ENCODE data around the gene NFIB. TPM values are rescaled to one million over a fixed set of nuclear protein-coding genes. Genes with fewer than 3 reads are reported as not detected.

Gene NFIB
- total RNA-seq, 5 donors from 2014 or later (not counting 1 experiment from before 2014, with no cell fraction given): 0.15 to 0.89 (median 0.39) TPM; not detected in 1

- DNase-seq: no peak
- peaks cover 0 to 5% (median under 1%) of the 10 kb centered on the region in 3 donors for H3K9me3 Mint-ChIP-seq
- no peaks in the 10 kb centered on the region for H3K27me3 ChIP-seq (replicated peaks in 1 of 2; ENCODE audit: control insufficient read depth in 2 of 2, extremely low read depth in 1 of 2, insufficient read depth in 2 of 2, low read length in 1 of 2)
- POLR2A ChIA-PET: interaction anchor here in 1 of 2 donors (0.6 kb wide), 1 partner anchor 11 kb away, joined by 6 read pairs; no protein-coding TSS in a partner anchor
- H3K27me3 Mint-ChIP-seq: no peaks in the 10 kb centered on the region
- no peak overlapping the region for H3K27ac ChIP-seq (ENCODE audit: low read length)
- no peaks in the 10 kb centered on the region for H3K36me3 ChIP-seq (ENCODE audit: control insufficient read depth in 2 of 2, extremely low read depth in 1 of 2, insufficient read depth in 1 of 2, low read length in 1 of 2)
- no peaks in the 10 kb centered on the region for H3K4me1 ChIP-seq (ENCODE audit: control insufficient read depth in 1 of 2, extremely low read depth in 1 of 2, insufficient read depth in 2 of 2, low read length in 2 of 2)
- CTCF ChIA-PET: no interaction called here
- no peaks in the 10 kb centered on the region for H3K9me3 ChIP-seq
- no peaks in the 10 kb centered on the region for H3K36me3 Mint-ChIP-seq
- H3K4me1 Mint-ChIP-seq: no peaks in the 10 kb centered on the region
- ATAC-seq (replicated peaks in 1 of 4): no peak
- no peak overlapping the region for H3K27ac Mint-ChIP-seq
- WGBS (ENCODE audit: insufficient coverage): no CpG with 5 or more reads among the region's 1 CpG
- H3K4me3 ChIP-seq (ENCODE audit: control insufficient read depth in 1 of 2, extremely low read depth in 1 of 2, low read length in 1 of 2): no peak overlapping the region
- H3K4me3 Mint-ChIP-seq: no peak overlapping the region
These were observed 174.7 kb downstream of the NFIB start for GRCh38 chr9:14139287-14139686.

- Mint-ChIP-seq H3K9me3 (no peaks in the 10 kb centered on the region), H3K4me3 (no peak overlapping the region), H3K4me1 (no peaks in the 10 kb centered on the region), H3K27ac (no peak overlapping the region), H3K27me3 (no peaks in the 10 kb centered on the region), H3K36me3 (no peaks in the 10 kb centered on the region)
- H3K27me3 ChIP-seq (replicated peaks in 1 of 2; ENCODE audit: control insufficient read depth in 2 of 2, extremely low read depth in 1 of 2, insufficient read depth in 2 of 2, low read length in 1 of 2): no peaks in the 10 kb centered on the region
- ATAC-seq (replicated peaks in 1 of 4): no peak
- no peak overlapping the region for H3K27ac ChIP-seq (ENCODE audit: low read length)
- H3K4me1 ChIP-seq (ENCODE audit: control insufficient read depth in 1 of 2, extremely low read depth in 1 of 2, insufficient read depth in 2 of 2, low read length in 2 of 2): no peaks in the 10 kb centered on the region
- ChIA-PET CTCF (no interaction called here), POLR2A (no interaction called here)
- H3K9me3 ChIP-seq: no peaks in the 10 kb centered on the region
- H3K36me3 ChIP-seq (ENCODE audit: control insufficient read depth in 2 of 2, extremely low read depth in 1 of 2, insufficient read depth in 1 of 2, low read length in 1 of 2): no peaks in the 10 kb centered on the region
- H3K4me3 ChIP-seq (ENCODE audit: control insufficient read depth in 1 of 2, extremely low read depth in 1 of 2, low read length in 1 of 2): no peak overlapping the region
- DNase-seq: no peak
- no CpG with 5 or more reads among the region's 3 CpGs for WGBS (ENCODE audit: insufficient coverage)
These were observed 177.1 kb downstream of the NFIB start for GRCh38 chr9:14136646-14137370.

GRCh38 chr9:14136047-14136635, 177.8 kb downstream of the NFIB start:
- Mint-ChIP-seq H3K27me3 (no peaks in the 10 kb centered on the region), H3K4me1 (no peaks in the 10 kb centered on the region), H3K9me3 (no peaks in the 10 kb centered on the region), H3K36me3 (no peaks in the 10 kb centered on the region), H3K4me3 (no peak overlapping the region), H3K27ac (no peak overlapping the region)
- Histone ChIP-seq H3K4me3 (ENCODE audit: control insufficient read depth in 1 of 2, extremely low read depth in 1 of 2, low read length in 1 of 2) (no peak overlapping the region), H3K27ac (ENCODE audit: low read length) (no peak overlapping the region), H3K4me1 (ENCODE audit: control insufficient read depth in 1 of 2, extremely low read depth in 1 of 2, insufficient read depth in 2 of 2, low read length in 2 of 2) (no peaks in the 10 kb centered on the region), H3K36me3 (ENCODE audit: control insufficient read depth in 2 of 2, extremely low read depth in 1 of 2, insufficient read depth in 1 of 2, low read length in 1 of 2) (no peaks in the 10 kb centered on the region), H3K9me3 (no peaks in the 10 kb centered on the region), H3K27me3 (replicated peaks in 1 of 2; ENCODE audit: control insufficient read depth in 2 of 2, extremely low read depth in 1 of 2, insufficient read depth in 2 of 2, low read length in 1 of 2) (no peaks in the 10 kb centered on the region)
- no CpG with 5 or more reads among the region's 3 CpGs for WGBS (ENCODE audit: insufficient coverage)
- no peak for DNase-seq
- ChIA-PET POLR2A (no interaction called here), CTCF (no interaction called here)
- ATAC-seq (replicated peaks in 1 of 4): no peak

- no peaks in the 10 kb centered on the region for H3K36me3 ChIP-seq (ENCODE audit: control insufficient read depth in 2 of 2, extremely low read depth in 1 of 2, insufficient read depth in 1 of 2, low read length in 1 of 2)
- POLR2A ChIA-PET: no interaction called here
- no peaks in the 10 kb centered on the region for H3K9me3 Mint-ChIP-seq
- H3K27ac Mint-ChIP-seq: no peak overlapping the region
- CTCF ChIA-PET: no interaction called here
- no peak overlapping the region for H3K4me3 Mint-ChIP-seq
- H3K4me1 Mint-ChIP-seq: no peaks in the 10 kb centered on the region
- no peaks in the 10 kb centered on the region for H3K36me3 Mint-ChIP-seq
- H3K4me3 ChIP-seq (ENCODE audit: control insufficient read depth in 1 of 2, extremely low read depth in 1 of 2, low read length in 1 of 2): no peak overlapping the region
- H3K27ac ChIP-seq (ENCODE audit: low read length): no peak overlapping the region
- DNase-seq: no peak
- no peaks in the 10 kb centered on the region for H3K27me3 Mint-ChIP-seq
- no peaks in the 10 kb centered on the region for H3K9me3 ChIP-seq
- no peak for ATAC-seq (replicated peaks in 1 of 4)
- H3K4me1 ChIP-seq (ENCODE audit: control insufficient read depth in 1 of 2, extremely low read depth in 1 of 2, insufficient read depth in 2 of 2, low read length in 2 of 2): no peaks in the 10 kb centered on the region
- no peaks in the 10 kb centered on the region for H3K27me3 ChIP-seq (replicated peaks in 1 of 2; ENCODE audit: control insufficient read depth in 2 of 2, extremely low read depth in 1 of 2, insufficient read depth in 2 of 2, low read length in 1 of 2)
- no CpG with 5 or more reads among the region's 1 CpG for WGBS (ENCODE audit: insufficient coverage)
These were observed 178.5 kb downstream of the NFIB start for GRCh38 chr9:14135421-14135820.

- Histone ChIP-seq H3K27me3 (replicated peaks in 1 of 2; ENCODE audit: control insufficient read depth in 2 of 2, extremely low read depth in 1 of 2, insufficient read depth in 2 of 2, low read length in 1 of 2) (no peaks in the 10 kb centered on the region), H3K27ac (ENCODE audit: low read length) (no peak overlapping the region), H3K4me1 (ENCODE audit: control insufficient read depth in 1 of 2, extremely low read depth in 1 of 2, insufficient read depth in 2 of 2, low read length in 2 of 2) (no peaks in the 10 kb centered on the region), H3K36me3 (ENCODE audit: control insufficient read depth in 2 of 2, extremely low read depth in 1 of 2, insufficient read depth in 1 of 2, low read length in 1 of 2) (no peaks in the 10 kb centered on the region), H3K9me3 (no peaks in the 10 kb centered on the region), H3K4me3 (ENCODE audit: control insufficient read depth in 1 of 2, extremely low read depth in 1 of 2, low read length in 1 of 2) (no peak overlapping the region)
- Mint-ChIP-seq H3K4me1 (no peaks in the 10 kb centered on the region), H3K4me3 (no peak overlapping the region), H3K9me3 (no peaks in the 10 kb centered on the region), H3K36me3 (no peaks in the 10 kb centered on the region), H3K27me3 (no peaks in the 10 kb centered on the region), H3K27ac (no peak overlapping the region)
- DNase-seq (no peak), ATAC-seq (replicated peaks in 1 of 4) (no peak)
- CTCF ChIA-PET: no interaction called here
- POLR2A ChIA-PET: no interaction called here
These were observed 180.5 kb downstream of the NFIB start for GRCh38 chr9:14133394-14133793.

GRCh38 chr9:14132775-14133174, 181.2 kb downstream of the NFIB start:
- no peaks in the 10 kb centered on the region for H3K4me1 ChIP-seq (ENCODE audit: control insufficient read depth in 1 of 2, extremely low read depth in 1 of 2, insufficient read depth in 2 of 2, low read length in 2 of 2)
- H3K27ac ChIP-seq (ENCODE audit: low read length): no peak overlapping the region
- H3K4me3 Mint-ChIP-seq: no peak overlapping the region
- no peaks in the 10 kb centered on the region for H3K9me3 Mint-ChIP-seq
- no peaks in the 10 kb centered on the region for H3K27me3 ChIP-seq (replicated peaks in 1 of 2; ENCODE audit: control insufficient read depth in 2 of 2, extremely low read depth in 1 of 2, insufficient read depth in 2 of 2, low read length in 1 of 2)
- H3K4me1 Mint-ChIP-seq: no peaks in the 10 kb centered on the region
- ATAC-seq (replicated peaks in 1 of 4) (no peak), DNase-seq (no peak)
- H3K36me3 Mint-ChIP-seq: no peaks in the 10 kb centered on the region
- H3K27me3 Mint-ChIP-seq: no peaks in the 10 kb centered on the region
- H3K36me3 ChIP-seq (ENCODE audit: control insufficient read depth in 2 of 2, extremely low read depth in 1 of 2, insufficient read depth in 1 of 2, low read length in 1 of 2): no peaks in the 10 kb centered on the region
- H3K27ac Mint-ChIP-seq: no peak overlapping the region
- POLR2A ChIA-PET: no interaction called here
- WGBS (ENCODE audit: insufficient coverage): no CpG with 5 or more reads among the region's 2 CpGs
- CTCF ChIA-PET: no interaction called here
- H3K9me3 ChIP-seq: no peaks in the 10 kb centered on the region
- no peak overlapping the region for H3K4me3 ChIP-seq (ENCODE audit: control insufficient read depth in 1 of 2, extremely low read depth in 1 of 2, low read length in 1 of 2)

Data from T-cell (primary cell).